Aorta (tissue), 5 donors: ENCODE results near the gene TMEM38B. TPM values are rescaled to one million over a fixed set of nuclear protein-coding genes. Genes with fewer than 3 reads are reported as not detected.

ENCODE experiments used
- ATAC-seq: fragments of 200-7000 bp; cut with Tn5 transposase; one replicate; pipeline ENCODE4 v1.9.1; 2022; ENCODE audit warnings: moderate library complexity; ENCODE audit not compliant: low FRiP score
- DNase-seq, 2 donors: peaks; one replicate each; pipeline ENCODE4 v3.0.0-alpha.2; 2020
- H3K27ac ChIP-seq, 2 donors: one replicate each; pipeline ENCODE4 v1.5.1; 2013; ENCODE audit warnings: low read length in 2 of 2, mild to moderate bottlenecking in 2 of 2, moderate library complexity in 2 of 2, control low read depth in 1 of 2, inconsistent platforms in 1 of 2, low read depth in 1 of 2
- H3K27me3 ChIP-seq, 2 donors: one replicate each; pipeline ENCODE4 v1.6.1; 2013; ENCODE audit warnings: control low read depth in 1 of 2, low read length in 1 of 2, mild to moderate bottlenecking in 1 of 2, moderate library complexity in 1 of 2; ENCODE audit not compliant: insufficient read depth in 2 of 2, control insufficient read depth in 1 of 2
- H3K36me3 ChIP-seq, 2 donors: one replicate each; pipeline ENCODE4 v1.6.1; 2013; ENCODE audit warnings: control low read depth in 1 of 2, low read length in 1 of 2, mild to moderate bottlenecking in 1 of 2; ENCODE audit not compliant: insufficient read depth in 2 of 2, control insufficient read depth in 1 of 2
- H3K4me1 ChIP-seq, 2 donors: one replicate each; pipeline ENCODE4 v1.6.1; 2013; ENCODE audit warnings: low read length in 2 of 2, control low read depth in 1 of 2, mild to moderate bottlenecking in 1 of 2, moderate library complexity in 1 of 2; ENCODE audit not compliant: insufficient read depth in 2 of 2, control insufficient read depth in 1 of 2
- H3K4me3 ChIP-seq, 2 donors: one replicate each; pipeline ENCODE4 v1.5.1; 2013; ENCODE audit warnings: low read length in 2 of 2, control low read depth in 1 of 2, mild to moderate bottlenecking in 1 of 2
- H3K9me3 ChIP-seq: one replicate; pipeline ENCODE4 v1.6.1; 2013; ENCODE audit warnings: mild to moderate bottlenecking, low read length; ENCODE audit not compliant: control insufficient read depth
- WGBS, 2 donors: extraction: QIAGEN DNeasy Blood & Tissue Kit; methylation state at CpG; one replicate each; pipeline ENCODE4 v1.1.7; 2013; 5-methylcytosine and 5-hydroxymethylcytosine counted together
- intact Hi-C, 2 donors: fragments of 100-400 bp; cut with DNase I; formaldehyde crosslinking; loops; one replicate each; pipeline versions ENCODE4 v1.14.2 to v1.15.0; 2022
- polyA plus RNA-seq, 2 donors: library from polyadenylated mRNA; stranded (reverse); fragments of 200-250 nt; gene quantifications; one replicate each; pipeline ENCODE4 v1.2.3, GENCODE V29; 2013
- total RNA-seq, 2 donors: library from RNA; stranded (reverse); fragmentation: NEBNext Ultra II Directional; extraction: Animal tissue kit (Norgen Biotek cat#: 25700); gene quantifications; one replicate each; pipeline ENCODE4 v1.2.1, GENCODE V29; 2021
- donor health status: healthy with polysubstance abuse.
- donor health status: Bipolar disorder and iron deficiency.
- donor health status: DM: no; HTN: no; CAD: no.
- donor health status: DM: no; HTN: no; CAD: no.
- donor health status: DM: yes; HTN: yes; CAD: no.

TMEM38B gene
- total and polyA plus RNA-seq, 4 donors = 3.9 to 10.5 (median 7.0) TPM

DNA sequence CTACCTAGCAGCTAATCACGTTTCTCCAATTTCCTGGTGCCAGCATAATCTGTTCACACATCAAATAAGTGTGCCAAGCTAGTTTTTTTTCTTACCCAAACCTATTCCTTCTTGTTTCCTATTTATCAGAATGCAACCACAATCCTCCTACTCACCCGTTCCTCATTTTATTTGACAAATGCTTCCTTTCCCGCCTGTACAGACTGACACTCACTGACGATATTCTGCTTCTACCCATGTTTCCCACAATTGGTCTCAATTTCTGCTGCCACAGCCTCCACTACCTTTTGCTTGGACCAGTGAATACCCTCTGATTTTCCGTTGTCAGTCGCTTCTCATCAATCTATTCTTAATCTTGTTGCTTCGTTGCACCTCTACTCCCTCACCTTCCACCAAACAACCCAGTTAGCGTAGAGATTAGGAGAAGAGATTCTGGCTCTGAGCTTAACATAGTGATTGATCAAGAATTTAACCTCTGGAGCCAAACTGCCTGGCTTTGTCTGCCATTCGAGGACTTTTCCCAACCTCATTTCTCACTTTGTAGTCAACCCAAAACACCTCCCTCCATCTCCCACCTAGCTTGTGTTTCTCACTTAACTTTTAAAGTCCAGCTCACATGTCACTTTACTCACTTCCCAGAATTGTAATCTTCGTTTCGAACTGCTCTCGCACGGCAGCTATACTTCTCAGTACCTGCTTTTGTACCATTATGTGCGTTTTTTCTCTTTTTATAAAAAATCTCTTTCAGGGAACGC is 729 bp upstream of the TMEM38B start:
- no peaks in the 10 kb centered on the region for H3K4me1 ChIP-seq
- H3K27ac ChIP-seq = no peak overlapping the region
- peak overlapping the region; percentile 61 to 74 for H3K4me3 ChIP-seq
- H3K36me3 ChIP-seq = no peaks in the 10 kb centered on the region
- DNase-seq (no peak), ATAC-seq (no peak)
- WGBS, 2 donors = 6 to 8% methylated on average over 15 of the region's 15 CpGs
- H3K9me3 ChIP-seq = peaks cover 1% of the 10 kb centered on the region
- H3K27me3 ChIP-seq = no peaks in the 10 kb centered on the region
- intact Hi-C loops = loop anchor here in 1 of 2 donors (5.0 to 10.0 kb wide), 2 partner anchors 136 to 249 kb away; partner anchors contain the start of genes FKTN and FSD1L

DNA sequence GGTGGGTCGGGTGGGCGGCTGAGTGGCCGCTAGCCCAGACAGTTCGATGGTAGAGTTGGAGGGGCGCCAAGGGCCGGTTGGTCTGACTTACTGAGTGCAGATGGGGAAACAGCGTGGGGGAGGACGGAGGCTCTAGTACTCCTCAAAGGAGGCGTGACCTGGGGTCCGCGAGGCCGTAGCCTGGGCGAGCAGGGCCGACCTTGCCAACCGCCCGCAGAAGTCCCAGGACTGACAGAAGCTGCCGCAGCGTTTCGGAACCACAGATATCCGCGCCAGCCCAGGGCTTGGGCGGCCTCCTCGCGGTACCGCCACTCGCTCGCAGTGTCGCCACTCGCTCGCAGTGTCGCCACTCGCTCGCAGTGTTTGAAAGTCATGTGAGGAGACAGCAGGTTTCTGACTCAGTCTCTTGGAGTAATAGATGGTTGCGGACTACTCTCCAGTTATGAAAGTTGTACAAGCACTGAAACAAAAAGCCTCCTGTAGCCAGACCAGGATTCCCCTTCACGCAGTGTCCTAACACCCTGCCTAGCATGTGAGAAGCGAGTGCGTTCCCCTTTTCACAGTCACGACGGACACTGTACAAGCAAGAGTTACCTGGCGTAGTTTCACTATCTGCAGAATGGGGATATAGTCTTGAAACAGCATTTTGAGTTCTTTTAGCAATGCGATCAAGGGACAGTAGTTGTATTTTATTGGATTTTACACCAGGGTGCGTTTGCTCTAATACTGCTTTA is 674 bp downstream of the TMEM38B start:
- intact Hi-C loops = loop anchor here in 1 of 2 donors (5.0 to 10.0 kb wide), 2 partner anchors 138 to 250 kb away; partner anchors contain the start of genes FKTN and FSD1L
- peak; percentile 76 to 89 for DNase-seq

GRCh38 chr9:105696219-105696793 is 2.0 kb downstream of the TMEM38B start:
- H3K4me1 ChIP-seq = no peaks in the 10 kb centered on the region
- ATAC-seq = no peak
- H3K36me3 ChIP-seq = no peaks in the 10 kb centered on the region
- H3K9me3 ChIP-seq = peaks cover 1% of the 10 kb centered on the region
- H3K4me3 ChIP-seq = no peak overlapping the region
- 96 to 97% methylated on average over 12 of the region's 12 CpGs for WGBS, 2 donors
- H3K27me3 ChIP-seq = no peaks in the 10 kb centered on the region
- DNase-seq = no peak
- H3K27ac ChIP-seq = no peak overlapping the region
- intact Hi-C loops = loop anchor here in 1 of 2 donors (10.0 kb wide), 1 partner anchor 252 kb away; the partner anchor contains the start of gene FSD1L

More for the DNA sequence above, 674 bp downstream of the TMEM38B start:
- peak overlapping the region; percentile 61 to 74 for H3K4me3 ChIP-seq
- H3K9me3 ChIP-seq = peaks cover 1% of the 10 kb centered on the region
- peak; percentile 83 for ATAC-seq
- no peaks in the 10 kb centered on the region for H3K4me1 ChIP-seq
- H3K27ac ChIP-seq = peak overlapping the region in 1 of 2 donors; percentile 52
- no peaks in the 10 kb centered on the region for H3K27me3 ChIP-seq
- H3K36me3 ChIP-seq = no peaks in the 10 kb centered on the region
- WGBS, 2 donors = 1 to 2% methylated on average over 42 of the region's 42 CpGs

DNA sequence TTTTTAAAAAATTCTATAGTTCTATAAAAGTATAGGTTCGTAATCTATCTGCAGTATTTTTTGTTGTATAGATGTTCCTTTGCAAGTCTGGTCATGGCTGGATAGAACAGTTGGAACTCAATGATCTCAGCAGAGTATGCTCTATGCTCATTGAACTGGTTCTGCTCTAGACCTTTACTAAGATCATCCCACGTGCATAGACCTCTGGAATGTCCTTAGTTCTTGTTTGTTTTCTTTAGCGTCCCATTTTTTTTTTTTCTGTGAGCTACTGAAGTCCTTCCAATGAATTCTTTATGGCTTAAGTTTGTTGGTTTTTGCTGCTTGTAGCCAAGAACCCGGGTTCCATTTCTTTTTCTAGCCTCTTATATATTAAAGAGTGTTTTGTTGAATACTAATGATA is 3.5 kb downstream of the TMEM38B start:
- H3K4me1 ChIP-seq = no peaks in the 10 kb centered on the region
- intact Hi-C loops = loop anchor here in 1 of 2 donors (10.0 kb wide), 1 partner anchor 253 kb away; the partner anchor contains the start of gene FSD1L
- H3K36me3 ChIP-seq = no peaks in the 10 kb centered on the region
- H3K4me3 ChIP-seq = no peak overlapping the region
- ATAC-seq = no peak
- DNase-seq = no peak
- H3K27me3 ChIP-seq = no peaks in the 10 kb centered on the region
- WGBS, 2 donors = 52 to 70% methylated on average over 4 of the region's 4 CpGs
- H3K9me3 ChIP-seq = peaks cover 1% of the 10 kb centered on the region
- no peak overlapping the region for H3K27ac ChIP-seq

DNA sequence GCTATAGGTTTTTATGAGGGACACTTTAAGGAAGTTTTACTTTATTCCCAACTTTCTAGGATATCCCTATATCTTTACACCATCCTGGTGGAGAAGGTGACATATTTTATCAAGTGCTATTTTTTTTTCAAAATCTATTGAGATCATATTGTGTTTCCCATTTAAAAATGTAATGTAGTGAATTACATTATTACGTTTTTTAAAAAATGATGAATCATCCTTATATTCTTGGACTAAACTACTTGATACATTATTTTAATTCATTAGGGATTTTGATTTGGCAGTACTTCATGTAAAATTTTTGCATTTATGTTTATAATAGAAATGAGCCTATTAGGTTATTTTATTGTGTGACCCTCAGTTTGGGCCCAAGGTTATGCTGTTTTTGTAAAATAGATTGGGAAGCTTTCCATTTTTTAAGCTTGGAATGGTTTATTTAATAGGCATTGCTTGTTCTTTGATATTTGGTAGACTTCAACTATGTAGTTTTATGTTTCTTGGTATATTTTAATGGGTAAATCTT is 4.1 kb downstream of the TMEM38B start:
- Histone ChIP-seq H3K27ac (no peak overlapping the region), H3K4me3 (no peak overlapping the region), H3K36me3 (no peaks in the 10 kb centered on the region), H3K27me3 (no peaks in the 10 kb centered on the region), H3K9me3 (peaks cover 1% of the 10 kb centered on the region), H3K4me1 (no peaks in the 10 kb centered on the region)
- ATAC-seq (no peak), DNase-seq (no peak)
- intact Hi-C loops = loop anchor here in 1 of 2 donors (10.0 kb wide), 1 partner anchor 254 kb away; the partner anchor contains the start of gene FSD1L
- 81 to 94% methylated on average over 1 of the region's 1 CpG for WGBS, 2 donors

GRCh38 chr9:105700668-105701067 is 6.3 kb downstream of the TMEM38B start:
- no peak for DNase-seq
- Histone ChIP-seq H3K4me3 (no peak overlapping the region), H3K27ac (no peak overlapping the region), H3K9me3 (peaks cover 1% of the 10 kb centered on the region), H3K36me3 (no peaks in the 10 kb centered on the region), H3K4me1 (no peaks in the 10 kb centered on the region), H3K27me3 (no peaks in the 10 kb centered on the region)
- 94 to 100% methylated on average over 1 of the region's 1 CpG for WGBS, 2 donors
- intact Hi-C loops = no loop called here
- ATAC-seq = no peak

GRCh38 chr9:105701145-105701544 is 6.8 kb downstream of the TMEM38B start:
- Histone ChIP-seq H3K4me3 (no peak overlapping the region), H3K36me3 (no peaks in the 10 kb centered on the region), H3K27me3 (no peaks in the 10 kb centered on the region), H3K27ac (no peak overlapping the region), H3K4me1 (no peaks in the 10 kb centered on the region), H3K9me3 (peaks cover 1% of the 10 kb centered on the region)
- ATAC-seq (no peak), DNase-seq (no peak)
- WGBS, 2 donors = 84 to 92% methylated on average over 2 of the region's 2 CpGs
- intact Hi-C loops = no loop called here

GRCh38 chr9:105702207-105702606 is 7.9 kb downstream of the TMEM38B start:
- H3K36me3 ChIP-seq = no peaks in the 10 kb centered on the region
- H3K4me1 ChIP-seq = no peaks in the 10 kb centered on the region
- DNase-seq (no peak), ATAC-seq (no peak)
- no peak overlapping the region for H3K4me3 ChIP-seq
- H3K27ac ChIP-seq = no peak overlapping the region
- intact Hi-C loops = no loop called here
- H3K27me3 ChIP-seq = no peaks in the 10 kb centered on the region
- 2 to 90% methylated on average over 1 of the region's 1 CpG for WGBS, 2 donors
- no peaks in the 10 kb centered on the region for H3K9me3 ChIP-seq
